ENCODE data around the gene CGRRF1. TPM values are rescaled to one million over a fixed set of nuclear protein-coding genes. Genes with fewer than 3 reads are reported as not detected.

The CGRRF1 gene
- total RNA-seq, 1 experiment from 2014 or later: 11.2 TPM

- H3K9me3 ChIP-seq (ENCODE audit: low read depth, low read length, poor library complexity, severe bottlenecking): no peaks in the 10 kb centered on the region
- H3K4me1 ChIP-seq (ENCODE audit: insufficient read depth, low read length, poor library complexity, severe bottlenecking): no peaks in the 10 kb centered on the region
- no peak for TF ChIP-seq EZH2 (IDR thresholded peaks at IDR 0.05; ENCODE audit: borderline replicate concordance, low read depth, low read length, poor library complexity, severe bottlenecking)
- no peak for TF ChIP-seq CTCF (conservative IDR thresholded peaks at IDR 0.05; ENCODE audit: low read depth, low read length)
- no peak overlapping the region for H3K4me3 ChIP-seq (ENCODE audit: low read depth, low read length, poor library complexity, severe bottlenecking)
- H3K36me3 ChIP-seq (ENCODE audit: insufficient read depth, low read length, poor library complexity, severe bottlenecking): no peaks in the 10 kb centered on the region
- ChIA-PET POLR2A (ENCODE audit: low non-redundant PET) (interaction anchor here (0.6 kb wide), 1 partner anchor 353 kb away, joined by 3 read pairs; no protein-coding TSS in a partner anchor), CTCF (no interaction called here)
- H3K27me3 ChIP-seq (replicated peaks; ENCODE audit: insufficient read depth, low read depth, low read length, poor library complexity): no peaks in the 10 kb centered on the region
- BruUV-seq (replicated peaks): no TSS peak
- no peak for DNase-seq (ENCODE audit: low spot score)
- intact Hi-C loops (cut with micrococcal nuclease; ENCODE audit: unreplicated experiment): no loop called here
- H3K27ac ChIP-seq (ENCODE audit: low read depth, low read length, poor library complexity, severe bottlenecking): no peak overlapping the region
Observed at GRCh38 chr14:54524410-54524809, 14.7 kb downstream of the CGRRF1 start.

GRCh38 chr14:54528973-54529372 lies 19.3 kb downstream of the CGRRF1 start:
- Histone ChIP-seq H3K4me1 (ENCODE audit: insufficient read depth, low read length, poor library complexity, severe bottlenecking) (no peaks in the 10 kb centered on the region), H3K27me3 (replicated peaks; ENCODE audit: insufficient read depth, low read depth, low read length, poor library complexity) (no peaks in the 10 kb centered on the region), H3K4me3 (ENCODE audit: low read depth, low read length, poor library complexity, severe bottlenecking) (no peak overlapping the region), H3K9me3 (ENCODE audit: low read depth, low read length, poor library complexity, severe bottlenecking) (no peaks in the 10 kb centered on the region), H3K36me3 (ENCODE audit: insufficient read depth, low read length, poor library complexity, severe bottlenecking) (no peaks in the 10 kb centered on the region), H3K27ac (ENCODE audit: low read depth, low read length, poor library complexity, severe bottlenecking) (no peak overlapping the region)
- ChIA-PET POLR2A (ENCODE audit: low non-redundant PET) (no interaction called here), CTCF (no interaction called here)
- no TSS peak for BruUV-seq (replicated peaks)
- DNase-seq (ENCODE audit: low spot score): no peak
- intact Hi-C loops (cut with micrococcal nuclease; ENCODE audit: unreplicated experiment): no loop called here
- TF ChIP-seq EZH2 (IDR thresholded peaks at IDR 0.05; ENCODE audit: borderline replicate concordance, low read depth, low read length, poor library complexity, severe bottlenecking): no peak
- TF ChIP-seq CTCF (conservative IDR thresholded peaks at IDR 0.05; ENCODE audit: low read depth, low read length): no peak

GRCh38 chr14:54529811-54530210 lies 20.1 kb downstream of the CGRRF1 start:
- no TSS peak for BruUV-seq (replicated peaks)
- Histone ChIP-seq H3K9me3 (ENCODE audit: low read depth, low read length, poor library complexity, severe bottlenecking) (no peaks in the 10 kb centered on the region), H3K4me1 (ENCODE audit: insufficient read depth, low read length, poor library complexity, severe bottlenecking) (no peaks in the 10 kb centered on the region), H3K36me3 (ENCODE audit: insufficient read depth, low read length, poor library complexity, severe bottlenecking) (no peaks in the 10 kb centered on the region), H3K4me3 (ENCODE audit: low read depth, low read length, poor library complexity, severe bottlenecking) (no peak overlapping the region), H3K27ac (ENCODE audit: low read depth, low read length, poor library complexity, severe bottlenecking) (no peak overlapping the region), H3K27me3 (replicated peaks; ENCODE audit: insufficient read depth, low read depth, low read length, poor library complexity) (no peaks in the 10 kb centered on the region)
- peak; percentile 63 for DNase-seq (ENCODE audit: low spot score)
- intact Hi-C loops (cut with micrococcal nuclease; ENCODE audit: unreplicated experiment): no loop called here
- ChIA-PET CTCF (no interaction called here), POLR2A (ENCODE audit: low non-redundant PET) (no interaction called here)
- TF ChIP-seq EZH2 (IDR thresholded peaks at IDR 0.05; ENCODE audit: borderline replicate concordance, low read depth, low read length, poor library complexity, severe bottlenecking) (no peak), CTCF (conservative IDR thresholded peaks at IDR 0.05; ENCODE audit: low read depth, low read length) (no peak)

All from A673 (cell line).